GM23338 (cell line): ENCODE results near the gene SLC45A1. TPM values are rescaled to one million over a fixed set of nuclear protein-coding genes. Genes with fewer than 3 reads are reported as not detected.
"Not testable (repeated sequence)": the region's sequence is repeated elsewhere in the genome, so short reads cannot be mapped to it uniquely, and the experiment has no call there.

Source experiments
- ATAC-seq: fragments of 200-7000 bp; cut with Tn5 transposase; 3 replicates; pipeline ENCODE4 v1.9.1; 2020
- DNase-seq: peaks from one replicate; pipeline ENCODE4 v3.0.0-alpha.2; 2015; ENCODE audit warnings: low spot score
- H2AFZ ChIP-seq: fragments of 200-600 bp; sonication (generic); 2 replicates; pipeline ENCODE4 v1.8.0; 2016; ENCODE audit warnings: antibody characterized with exemption, mild to moderate bottlenecking, moderate library complexity
- H3F3A ChIP-seq: fragments of 200-600 bp; sonication (generic); replicated peaks from 2 replicates; pipeline ENCODE4 v1.8.0; 2017; ENCODE audit warnings: antibody characterized with exemption, mixed run types, low read depth
- H3K27ac ChIP-seq: fragments of 200-600 bp; sonication (generic); 2 replicates; pipeline ENCODE4 v1.6.1; 2016; ENCODE audit warnings: low read depth
- H3K27me3 ChIP-seq: fragments of 200-600 bp; sonication (generic); 2 replicates; pipeline ENCODE4 v1.8.0; 2016; ENCODE audit warnings: mild to moderate bottlenecking, mixed run types, moderate library complexity; ENCODE audit not compliant: insufficient read depth
- H3K36me3 ChIP-seq: fragments of 200-600 bp; sonication (generic); 2 replicates; pipeline ENCODE4 v1.8.0; 2016; ENCODE audit warnings: mild to moderate bottlenecking; ENCODE audit not compliant: insufficient read depth
- H3K4me1 ChIP-seq: fragments of 200-600 bp; sonication (generic); 2 replicates; pipeline ENCODE4 v1.8.0; 2016; ENCODE audit warnings: mild to moderate bottlenecking, moderate library complexity; ENCODE audit not compliant: insufficient read depth
- H3K4me2 ChIP-seq: fragments of 200-600 bp; sonication (generic); 2 replicates; pipeline ENCODE4 v1.7.1; 2017; ENCODE audit warnings: mixed run types
- H3K4me3 ChIP-seq: fragments of 200-600 bp; sonication (generic); 2 replicates; pipeline ENCODE4 v1.6.1; 2016; ENCODE audit warnings: mixed run types
- H3K79me2 ChIP-seq: fragments of 200-600 bp; sonication (generic); replicated peaks from 2 replicates; pipeline ENCODE4 v1.8.0; 2017; ENCODE audit warnings: mild to moderate bottlenecking; ENCODE audit not compliant: insufficient read depth
- H3K9me2 ChIP-seq: fragments of 200-600 bp; sonication (generic); 2 replicates; pipeline ENCODE4 v1.8.0; 2017; ENCODE audit not compliant: insufficient read depth
- H4K20me1 ChIP-seq: fragments of 200-600 bp; sonication (generic); replicated peaks from 2 replicates; pipeline ENCODE4 v1.8.0; 2017; ENCODE audit warnings: mild to moderate bottlenecking; ENCODE audit not compliant: insufficient read depth
- H3K27ac Mint-ChIP-seq: 2 replicates; pipeline ENCODE4 v1.8.0; 2020; ENCODE audit warnings: inconsistent platforms, mild to moderate bottlenecking, moderate library complexity, mixed read lengths
- H3K27me3 Mint-ChIP-seq: 3 replicates; pipeline ENCODE4 v1.8.0; 2022; ENCODE audit warnings: low read depth, mild to moderate bottlenecking, moderate library complexity, mixed read lengths, inconsistent platforms; ENCODE audit not compliant: insufficient read depth, poor library complexity
- H3K36me3 Mint-ChIP-seq: 3 replicates; pipeline ENCODE4 v1.8.0; 2021; ENCODE audit warnings: low read depth, mild to moderate bottlenecking, inconsistent platforms, moderate library complexity, mixed read lengths
- H3K4me1 Mint-ChIP-seq: 3 replicates; pipeline ENCODE4 v1.8.0; 2020; ENCODE audit warnings: mild to moderate bottlenecking, inconsistent platforms, mixed read lengths
- H3K4me3 Mint-ChIP-seq: 3 replicates; pipeline ENCODE4 v1.8.0; 2021; ENCODE audit warnings: moderate library complexity, mild to moderate bottlenecking, inconsistent platforms, mixed read lengths
- H3K9me3 Mint-ChIP-seq: 3 replicates; pipeline ENCODE4 v1.8.0; 2020; ENCODE audit warnings: moderate library complexity, mild to moderate bottlenecking, inconsistent platforms, mixed read lengths
- ETS1 ChIP-seq: IDR thresholded peaks from 2 replicates; pipeline ENCODE4 v1.6.1; 2016; ENCODE audit warnings: antibody characterized with exemption
- EZH2phosphoT487 ChIP-seq: fragments of 200-600 bp; sonication (generic); IDR thresholded peaks from one replicate; pipeline ENCODE4 v1.8.1; 2018; ENCODE audit warnings: antibody characterized with exemption; ENCODE audit not compliant: unreplicated experiment
- REST ChIP-seq: IDR thresholded peaks from one replicate; pipeline ENCODE4 v1.6.1; 2018; ENCODE audit warnings: antibody characterized with exemption; ENCODE audit not compliant: unreplicated experiment
- ZNF462 ChIP-seq: fragments of 250-450 bp; sonication (Bioruptor Pico); IDR thresholded peaks from 2 replicates; pipeline ENCODE4 v1.5.0; 2020; ENCODE audit warnings: mild to moderate bottlenecking, moderate library complexity
- polyA plus RNA-seq: library from polyadenylated mRNA; unstranded; fragments of >200 nt; fragmentation: Nextera tagmentation; extraction: Ambion mirVana; gene quantifications from 2 replicates; pipeline ENCODE4 v1.2.1, GENCODE V29; 2016
- total RNA-seq: library from RNA; depleted of rRNA; stranded (reverse); fragments of >200 nt; shearing (Covaris generic); gene quantifications from 2 replicates; pipeline ENCODE4 v1.2.3, GENCODE V29; 2014

The SLC45A1 gene
- total and polyA plus RNA-seq, 2 experiments from 2014 or later: 1.3 to 2.3 TPM

DNA sequence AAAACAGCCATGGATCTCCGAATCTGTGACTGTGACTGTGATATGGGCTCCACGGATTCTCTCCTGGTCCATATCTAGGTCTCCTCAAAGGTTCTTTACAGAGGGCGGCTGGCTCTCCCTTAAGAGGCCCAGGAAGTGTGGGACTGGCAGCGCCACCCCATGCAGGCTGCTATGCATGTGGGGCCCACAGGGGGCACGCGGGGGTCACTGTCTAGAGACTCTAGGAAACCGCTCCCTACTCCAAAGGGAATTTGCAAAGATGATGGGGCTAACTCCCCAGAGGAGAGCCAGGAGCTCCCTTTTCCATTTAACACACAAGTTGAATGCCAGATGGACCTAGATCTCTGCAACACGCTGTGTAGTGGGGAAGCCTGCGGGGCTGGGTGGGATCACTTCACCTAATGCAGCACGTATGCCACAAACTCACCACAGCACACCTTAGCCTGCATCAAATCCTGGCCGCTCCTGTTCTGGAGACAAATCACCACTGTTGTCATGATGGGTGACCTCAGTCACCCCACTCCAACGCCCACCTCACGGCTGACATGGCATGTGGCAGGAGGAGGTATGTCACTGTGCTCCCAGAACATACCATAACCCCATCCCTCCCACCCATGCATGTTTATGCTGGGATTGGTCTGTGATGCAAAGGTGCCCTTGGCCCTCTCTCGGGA lies 61.7 kb downstream of the SLC45A1 start (continued):
- no peak for TF ChIP-seq ZNF462 (CRISPR knock-in tag)

GRCh38 chr1:8380310-8380709 lies 62.4 kb downstream of the SLC45A1 start:
- peaks cover 67% of the 10 kb centered on the region for H4K20me1 ChIP-seq
- H3F3A ChIP-seq, H3K27me3 Mint-ChIP-seq, H3K9me3 Mint-ChIP-seq, H3K4me2 ChIP-seq, H3K27me3 ChIP-seq, ATAC-seq, H3K27ac Mint-ChIP-seq, H3K36me3 Mint-ChIP-seq, H3K27ac ChIP-seq, H3K4me3 ChIP-seq, H3K36me3 ChIP-seq, H2AFZ ChIP-seq, H3K4me3 Mint-ChIP-seq, DNase-seq, H3K9me2 ChIP-seq: not testable (repeated sequence)
- H3K4me1 Mint-ChIP-seq: peaks cover 47% of the 10 kb centered on the region
- peaks cover 93% of the 10 kb centered on the region for H3K79me2 ChIP-seq
- peaks cover 15% of the 10 kb centered on the region for H3K4me1 ChIP-seq

DNA sequence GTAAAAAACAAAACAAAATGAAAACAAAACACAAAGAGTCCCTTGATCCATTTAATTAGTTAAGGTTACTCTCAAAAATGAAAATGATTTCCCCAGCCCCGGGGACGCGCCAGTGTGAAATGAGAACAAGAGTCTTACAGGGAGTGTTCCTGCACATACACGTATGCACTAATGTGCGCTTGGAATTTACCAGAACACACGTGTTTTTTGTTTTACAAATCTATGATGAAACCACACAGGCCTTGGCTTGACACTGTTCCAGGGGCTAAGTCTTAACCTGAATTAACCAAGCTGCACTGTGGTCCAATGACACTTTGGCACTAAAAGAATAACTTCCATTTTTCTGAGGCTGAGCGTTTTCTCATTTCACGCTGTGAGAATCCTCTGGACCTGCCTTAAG lies 63.7 kb downstream of the SLC45A1 start:
- ATAC-seq: no peak
- Histone ChIP-seq H3K4me3 (no peak overlapping the region), H3F3A (peaks cover under 1% of the 10 kb centered on the region; the same call in 1 of the 2 replicates), H3K9me2 (no peaks in the 10 kb centered on the region), H2AFZ (no peak overlapping the region), H4K20me1 (peaks cover 65% of the 10 kb centered on the region), H3K79me2 (peaks cover 96% of the 10 kb centered on the region), H3K4me1 (peaks cover 17% of the 10 kb centered on the region), H3K36me3 (no peaks in the 10 kb centered on the region), H3K27ac (0 out of 2 replicates have a peak overlapping the region, but pooled peaks have one; percentile 39), H3K4me2 (no peak overlapping the region), H3K27me3 (no peaks in the 10 kb centered on the region)
- Mint-ChIP-seq H3K36me3 (peaks cover 8% of the 10 kb centered on the region), H3K27me3 (no peaks in the 10 kb centered on the region), H3K9me3 (no peaks in the 10 kb centered on the region), H3K4me3 (no peak overlapping the region), H3K27ac (0 out of 2 replicates have a peak overlapping the region, but pooled peaks have one; percentile 74), H3K4me1 (peaks cover 55% of the 10 kb centered on the region)
- no peak for DNase-seq
- TF ChIP-seq EZH2phosphoT487 (no peak), REST (no peak), ETS1 (no peak)
